WTC11 (cell line): ENCODE measurements around the gene FHIT. TPM values are rescaled to one million over a fixed set of nuclear protein-coding genes. Genes with fewer than 3 reads are reported as not detected.

Experiments used
- ATAC-seq: fragments of 200-7000 bp; cut with Tn5 transposase; 2 replicates; pipeline ENCODE4 v1.10.0; 2021; ENCODE audit warnings: mild to moderate bottlenecking, moderate library complexity
- CTCF ChIA-PET: fragments of 300-600 bp; sonication (Branson Sonifier 250); formaldehyde crosslinking; loops from one replicate; lab custom pipeline; 2021; ENCODE audit warnings: antibody characterized with exemption; lab: Charles Lee
- POLR2A ChIA-PET: fragments of 350-600 bp; sonication (Branson Sonifier 250); formaldehyde crosslinking; loops from one replicate; lab custom pipeline; 2021; ENCODE audit warnings: antibody characterized with exemption; lab: Charles Lee
- DNase-seq: peaks from one replicate; pipeline ENCODE4 v3.0.0; 2021; ENCODE audit warnings: low spot score
- H3K27ac Mint-ChIP-seq: 2 replicates; pipeline ENCODE4 v1.8.0; 2021; ENCODE audit warnings: mixed read lengths
- H3K27me3 Mint-ChIP-seq: 2 replicates; pipeline ENCODE4 v1.8.0; 2021; ENCODE audit warnings: low read depth, mild to moderate bottlenecking, moderate library complexity, mixed read lengths
- H3K36me3 Mint-ChIP-seq: 2 replicates; pipeline ENCODE4 v1.8.0; 2021; ENCODE audit warnings: mixed read lengths
- H3K4me1 Mint-ChIP-seq: 2 replicates; pipeline ENCODE4 v1.8.0; 2022; ENCODE audit warnings: mixed read lengths
- H3K4me3 Mint-ChIP-seq: 2 replicates; pipeline ENCODE4 v1.8.0; 2021; ENCODE audit warnings: mild to moderate bottlenecking, moderate library complexity, mixed read lengths
- H3K9me3 Mint-ChIP-seq: 2 replicates; pipeline ENCODE4 v1.8.0; 2021; ENCODE audit warnings: mixed read lengths
- ELF4 ChIP-seq: sonication (generic); formaldehyde crosslinking; IDR thresholded peaks from 2 replicates; pipeline ENCODE4 v1.8.1; 2022; ENCODE audit warnings: low read depth, mild to moderate bottlenecking, moderate library complexity, missing genetic modification reagents
- ETV6 ChIP-seq: sonication (generic); formaldehyde crosslinking; IDR thresholded peaks from 2 replicates; pipeline ENCODE4 v1.8.1; 2022; ENCODE audit warnings: mild to moderate bottlenecking, missing genetic modification reagents
- GRHL2 ChIP-seq: fragments of 250-450 bp; sonication (Bioruptor Pico); IDR thresholded peaks from 2 replicates; pipeline ENCODE4 v1.8.0; 2022; ENCODE audit warnings: mild to moderate bottlenecking, moderate library complexity; ENCODE audit not compliant: insufficient replicate concordance, severe bottlenecking
- JUN ChIP-seq: sonication (generic); formaldehyde crosslinking; IDR thresholded peaks from 2 replicates; pipeline ENCODE4 v1.8.0; 2023; ENCODE audit warnings: mild to moderate bottlenecking, missing genetic modification reagents
- NFYB ChIP-seq: sonication (generic); formaldehyde crosslinking; conservative IDR thresholded peaks from 2 replicates; pipeline ENCODE4 v1.8.0; 2022; ENCODE audit warnings: low read depth, missing genetic modification reagents
- NR2C2 ChIP-seq: sonication (generic); formaldehyde crosslinking; IDR thresholded peaks from 2 replicates; pipeline ENCODE4 v1.8.0; 2022; ENCODE audit warnings: mild to moderate bottlenecking, missing genetic modification reagents
- SMAD3 ChIP-seq: sonication (generic); formaldehyde crosslinking; IDR thresholded peaks from 2 replicates; pipeline ENCODE4 v1.8.0; 2022; ENCODE audit warnings: missing genetic modification reagents, mild to moderate bottlenecking, borderline replicate concordance
- SMAD4 ChIP-seq: sonication (generic); formaldehyde crosslinking; IDR thresholded peaks from 2 replicates; pipeline ENCODE4 v1.8.0; 2022; ENCODE audit warnings: mild to moderate bottlenecking, missing genetic modification reagents
- ZNF121 ChIP-seq: sonication (generic); formaldehyde crosslinking; IDR thresholded peaks from 2 replicates; pipeline ENCODE4 v1.8.0; 2023; ENCODE audit warnings: missing genetic modification reagents
- total RNA-seq: library from RNA; stranded (reverse); gene quantifications from 3 replicates; pipeline ENCODE4 v1.2.3, GENCODE V29; 2021
- TF ChIP-seq, protein P1 (sequence below): fragments of 250-450 bp; sonication (Bioruptor Pico); IDR thresholded peaks from 2 replicates; pipeline ENCODE4 v1.8.0; 2021; ENCODE audit warnings: mild to moderate bottlenecking
- TF ChIP-seq, protein P2 (sequence below): sonication (generic); formaldehyde crosslinking; IDR thresholded peaks from 2 replicates; pipeline ENCODE4 v1.8.0; 2022; ENCODE audit warnings: missing genetic modification reagents
- TF ChIP-seq, protein P3 (sequence below): fragments of 200-600 bp; IDR thresholded peaks from 2 replicates; pipeline ENCODE4 v1.8.0; 2022; ENCODE audit warnings: antibody characterized with exemption
- TF ChIP-seq, protein P4 (sequence below): sonication (generic); formaldehyde crosslinking; IDR thresholded peaks from 2 replicates; pipeline ENCODE4 v1.8.0; 2022; ENCODE audit warnings: mild to moderate bottlenecking, missing genetic modification reagents
- TF ChIP-seq, protein P5 (sequence below): fragments of 250-450 bp; sonication (Bioruptor Pico); conservative IDR thresholded peaks from 2 replicates; pipeline ENCODE4 v1.9.0; 2021; ENCODE audit warnings: mild to moderate bottlenecking
- TF ChIP-seq, protein P6 (sequence below): sonication (generic); formaldehyde crosslinking; IDR thresholded peaks from 2 replicates; pipeline ENCODE4 v1.8.1; 2022; ENCODE audit warnings: low read depth, mild to moderate bottlenecking, moderate library complexity, missing genetic modification reagents, borderline replicate concordance
- TF ChIP-seq, protein P7 (sequence below): sonication (generic); formaldehyde crosslinking; IDR thresholded peaks from 2 replicates; pipeline ENCODE4 v1.8.1; 2023; ENCODE audit warnings: mild to moderate bottlenecking, moderate library complexity, missing genetic modification reagents

The FHIT gene
- total RNA-seq, 1 experiment from 2014 or later = 2.6 TPM

DNA sequence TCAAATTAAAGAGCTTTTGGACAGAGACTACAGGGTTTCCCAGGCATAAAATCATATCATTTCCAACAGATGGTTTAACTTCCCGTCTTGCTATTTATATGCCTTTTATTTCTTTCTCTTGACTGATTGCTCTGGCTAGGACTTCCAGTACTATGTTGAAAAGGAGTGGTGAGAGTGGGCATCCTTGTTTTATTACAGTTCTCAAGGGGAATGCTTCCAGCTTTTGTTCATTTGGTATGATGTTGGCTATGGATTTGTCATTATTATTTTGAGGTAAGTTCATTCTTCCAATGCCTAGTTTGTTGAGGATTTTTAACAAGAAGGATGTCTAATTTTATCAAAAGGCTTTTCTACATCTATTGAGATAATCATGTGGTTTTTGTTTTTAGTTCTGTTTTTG lies 1304.9 kb downstream of the FHIT start:
- peaks cover 11% of the 10 kb centered on the region for H3K9me3 Mint-ChIP-seq
- H3K27me3 Mint-ChIP-seq = no peaks in the 10 kb centered on the region; the same call in 1 of the 2 replicates
- no peak for TF ChIP-seq ZNF121 (CRISPR knock-in tag)
- TF ChIP-seq GRHL2 (CRISPR knock-in tag) = no peak
- TF ChIP-seq, protein P1, sequence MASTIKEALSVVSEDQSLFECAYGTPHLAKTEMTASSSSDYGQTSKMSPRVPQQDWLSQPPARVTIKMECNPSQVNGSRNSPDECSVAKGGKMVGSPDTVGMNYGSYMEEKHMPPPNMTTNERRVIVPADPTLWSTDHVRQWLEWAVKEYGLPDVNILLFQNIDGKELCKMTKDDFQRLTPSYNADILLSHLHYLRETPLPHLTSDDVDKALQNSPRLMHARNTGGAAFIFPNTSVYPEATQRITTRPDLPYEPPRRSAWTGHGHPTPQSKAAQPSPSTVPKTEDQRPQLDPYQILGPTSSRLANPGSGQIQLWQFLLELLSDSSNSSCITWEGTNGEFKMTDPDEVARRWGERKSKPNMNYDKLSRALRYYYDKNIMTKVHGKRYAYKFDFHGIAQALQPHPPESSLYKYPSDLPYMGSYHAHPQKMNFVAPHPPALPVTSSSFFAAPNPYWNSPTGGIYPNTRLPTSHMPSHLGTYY (CRISPR knock-in tag) = no peak
- TF ChIP-seq SMAD3 = no peak
- TF ChIP-seq, protein P2, sequence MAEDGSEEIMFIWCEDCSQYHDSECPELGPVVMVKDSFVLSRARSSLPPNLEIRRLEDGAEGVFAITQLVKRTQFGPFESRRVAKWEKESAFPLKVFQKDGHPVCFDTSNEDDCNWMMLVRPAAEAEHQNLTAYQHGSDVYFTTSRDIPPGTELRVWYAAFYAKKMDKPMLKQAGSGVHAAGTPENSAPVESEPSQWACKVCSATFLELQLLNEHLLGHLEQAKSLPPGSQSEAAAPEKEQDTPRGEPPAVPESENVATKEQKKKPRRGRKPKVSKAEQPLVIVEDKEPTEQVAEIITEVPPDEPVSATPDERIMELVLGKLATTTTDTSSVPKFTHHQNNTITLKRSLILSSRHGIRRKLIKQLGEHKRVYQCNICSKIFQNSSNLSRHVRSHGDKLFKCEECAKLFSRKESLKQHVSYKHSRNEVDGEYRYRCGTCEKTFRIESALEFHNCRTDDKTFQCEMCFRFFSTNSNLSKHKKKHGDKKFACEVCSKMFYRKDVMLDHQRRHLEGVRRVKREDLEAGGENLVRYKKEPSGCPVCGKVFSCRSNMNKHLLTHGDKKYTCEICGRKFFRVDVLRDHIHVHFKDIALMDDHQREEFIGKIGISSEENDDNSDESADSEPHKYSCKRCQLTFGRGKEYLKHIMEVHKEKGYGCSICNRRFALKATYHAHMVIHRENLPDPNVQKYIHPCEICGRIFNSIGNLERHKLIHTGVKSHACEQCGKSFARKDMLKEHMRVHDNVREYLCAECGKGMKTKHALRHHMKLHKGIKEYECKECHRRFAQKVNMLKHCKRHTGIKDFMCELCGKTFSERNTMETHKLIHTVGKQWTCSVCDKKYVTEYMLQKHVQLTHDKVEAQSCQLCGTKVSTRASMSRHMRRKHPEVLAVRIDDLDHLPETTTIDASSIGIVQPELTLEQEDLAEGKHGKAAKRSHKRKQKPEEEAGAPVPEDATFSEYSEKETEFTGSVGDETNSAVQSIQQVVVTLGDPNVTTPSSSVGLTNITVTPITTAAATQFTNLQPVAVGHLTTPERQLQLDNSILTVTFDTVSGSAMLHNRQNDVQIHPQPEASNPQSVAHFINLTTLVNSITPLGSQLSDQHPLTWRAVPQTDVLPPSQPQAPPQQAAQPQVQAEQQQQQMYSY (CRISPR knock-in tag) = no peak
- TF ChIP-seq, protein P3, sequence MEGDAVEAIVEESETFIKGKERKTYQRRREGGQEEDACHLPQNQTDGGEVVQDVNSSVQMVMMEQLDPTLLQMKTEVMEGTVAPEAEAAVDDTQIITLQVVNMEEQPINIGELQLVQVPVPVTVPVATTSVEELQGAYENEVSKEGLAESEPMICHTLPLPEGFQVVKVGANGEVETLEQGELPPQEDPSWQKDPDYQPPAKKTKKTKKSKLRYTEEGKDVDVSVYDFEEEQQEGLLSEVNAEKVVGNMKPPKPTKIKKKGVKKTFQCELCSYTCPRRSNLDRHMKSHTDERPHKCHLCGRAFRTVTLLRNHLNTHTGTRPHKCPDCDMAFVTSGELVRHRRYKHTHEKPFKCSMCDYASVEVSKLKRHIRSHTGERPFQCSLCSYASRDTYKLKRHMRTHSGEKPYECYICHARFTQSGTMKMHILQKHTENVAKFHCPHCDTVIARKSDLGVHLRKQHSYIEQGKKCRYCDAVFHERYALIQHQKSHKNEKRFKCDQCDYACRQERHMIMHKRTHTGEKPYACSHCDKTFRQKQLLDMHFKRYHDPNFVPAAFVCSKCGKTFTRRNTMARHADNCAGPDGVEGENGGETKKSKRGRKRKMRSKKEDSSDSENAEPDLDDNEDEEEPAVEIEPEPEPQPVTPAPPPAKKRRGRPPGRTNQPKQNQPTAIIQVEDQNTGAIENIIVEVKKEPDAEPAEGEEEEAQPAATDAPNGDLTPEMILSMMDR = no peak
- TF ChIP-seq, protein P4, sequence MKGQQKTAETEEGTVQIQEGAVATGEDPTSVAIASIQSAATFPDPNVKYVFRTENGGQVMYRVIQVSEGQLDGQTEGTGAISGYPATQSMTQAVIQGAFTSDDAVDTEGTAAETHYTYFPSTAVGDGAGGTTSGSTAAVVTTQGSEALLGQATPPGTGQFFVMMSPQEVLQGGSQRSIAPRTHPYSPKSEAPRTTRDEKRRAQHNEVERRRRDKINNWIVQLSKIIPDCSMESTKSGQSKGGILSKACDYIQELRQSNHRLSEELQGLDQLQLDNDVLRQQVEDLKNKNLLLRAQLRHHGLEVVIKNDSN (CRISPR knock-in tag) = no peak
- TF ChIP-seq, protein P5, sequence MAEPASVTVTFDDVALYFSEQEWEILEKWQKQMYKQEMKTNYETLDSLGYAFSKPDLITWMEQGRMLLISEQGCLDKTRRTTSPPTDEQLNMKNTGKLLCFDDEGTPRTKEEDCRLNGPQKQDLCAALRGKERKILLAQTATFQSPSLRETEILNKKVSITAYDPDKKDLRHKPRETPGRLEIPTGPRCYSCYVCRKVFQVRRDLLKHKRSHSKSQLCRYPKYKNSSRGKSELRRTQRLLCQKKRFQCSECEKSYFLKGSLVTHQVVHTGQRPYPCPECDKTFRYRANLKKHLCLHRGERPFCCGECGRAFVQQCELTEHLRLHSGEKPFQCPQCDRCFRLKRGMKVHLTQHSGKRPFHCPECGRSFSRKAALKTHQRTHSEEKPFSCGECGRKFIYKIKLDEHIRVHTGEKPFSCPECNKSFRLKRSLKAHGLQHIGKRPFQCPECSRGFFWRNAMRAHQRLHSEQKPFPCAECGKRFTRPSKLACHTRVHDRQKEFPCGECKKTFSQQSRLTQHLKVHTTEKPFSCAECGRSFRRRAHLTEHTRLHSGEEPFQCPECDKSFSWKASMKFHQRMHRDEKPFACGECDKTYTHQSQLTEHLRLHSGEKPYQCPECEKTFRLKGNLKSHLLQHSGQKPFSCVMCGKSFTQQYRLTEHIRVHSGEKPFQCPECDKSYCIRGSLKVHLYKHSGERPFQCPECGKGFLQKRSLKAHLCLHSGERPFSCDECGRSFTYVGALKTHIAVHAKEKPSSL (CRISPR knock-in tag) = no peak
- H3K4me1 Mint-ChIP-seq = peaks cover 4% of the 10 kb centered on the region; the same call in 1 of the 2 replicates
- ChIA-PET CTCF (no interaction called here), POLR2A (no interaction called here)
- ATAC-seq (no peak), DNase-seq (no peak)
- H3K4me3 Mint-ChIP-seq = no peak overlapping the region
- 0 out of 2 replicates have a peak, but pooled peaks cover 5% of the 10 kb centered on the region for H3K36me3 Mint-ChIP-seq
- no peak overlapping the region for H3K27ac Mint-ChIP-seq

DNA sequence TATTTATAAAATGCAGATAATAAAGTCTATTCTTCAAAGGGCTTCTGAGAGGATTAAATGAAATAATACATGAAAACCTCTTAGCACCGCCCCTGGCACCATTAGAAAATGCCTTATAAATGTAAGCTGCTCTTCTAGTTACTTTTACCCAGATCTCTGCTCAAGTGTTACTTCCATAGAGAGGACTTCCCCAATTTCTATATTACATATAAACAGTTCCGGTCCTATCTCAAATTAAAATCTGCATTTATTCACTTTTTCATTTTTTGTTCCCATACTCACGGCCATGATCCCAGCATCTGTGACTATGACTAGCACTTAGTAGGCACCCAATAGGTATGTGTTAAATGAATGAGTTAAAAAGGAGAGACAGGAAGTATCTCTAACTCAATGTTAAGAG lies 1310.5 kb downstream of the FHIT start:
- ATAC-seq (no peak), DNase-seq (no peak)
- Mint-ChIP-seq H3K4me3 (no peak overlapping the region), H3K27ac (no peak overlapping the region), H3K4me1 (peaks cover 4% of the 10 kb centered on the region; the same call in 1 of the 2 replicates), H3K27me3 (no peaks in the 10 kb centered on the region), H3K36me3 (0 out of 2 replicates have a peak, but pooled peaks cover 5% of the 10 kb centered on the region), H3K9me3 (peaks cover 11% of the 10 kb centered on the region)
- TF ChIP-seq, protein P6, sequence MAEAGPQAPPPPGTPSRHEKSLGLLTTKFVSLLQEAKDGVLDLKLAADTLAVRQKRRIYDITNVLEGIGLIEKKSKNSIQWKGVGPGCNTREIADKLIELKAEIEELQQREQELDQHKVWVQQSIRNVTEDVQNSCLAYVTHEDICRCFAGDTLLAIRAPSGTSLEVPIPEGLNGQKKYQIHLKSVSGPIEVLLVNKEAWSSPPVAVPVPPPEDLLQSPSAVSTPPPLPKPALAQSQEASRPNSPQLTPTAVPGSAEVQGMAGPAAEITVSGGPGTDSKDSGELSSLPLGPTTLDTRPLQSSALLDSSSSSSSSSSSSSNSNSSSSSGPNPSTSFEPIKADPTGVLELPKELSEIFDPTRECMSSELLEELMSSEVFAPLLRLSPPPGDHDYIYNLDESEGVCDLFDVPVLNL (CRISPR knock-in tag) = no peak
- TF ChIP-seq ZNF121 (CRISPR knock-in tag) (no peak), ETV6 (CRISPR knock-in tag) (no peak), SMAD4 (CRISPR knock-in tag) (no peak), JUN (CRISPR knock-in tag) (no peak), ELF4 (CRISPR knock-in tag) (no peak), NFYB (CRISPR knock-in tag) (no peak), NR2C2 (no peak)
- TF ChIP-seq, protein P7, sequence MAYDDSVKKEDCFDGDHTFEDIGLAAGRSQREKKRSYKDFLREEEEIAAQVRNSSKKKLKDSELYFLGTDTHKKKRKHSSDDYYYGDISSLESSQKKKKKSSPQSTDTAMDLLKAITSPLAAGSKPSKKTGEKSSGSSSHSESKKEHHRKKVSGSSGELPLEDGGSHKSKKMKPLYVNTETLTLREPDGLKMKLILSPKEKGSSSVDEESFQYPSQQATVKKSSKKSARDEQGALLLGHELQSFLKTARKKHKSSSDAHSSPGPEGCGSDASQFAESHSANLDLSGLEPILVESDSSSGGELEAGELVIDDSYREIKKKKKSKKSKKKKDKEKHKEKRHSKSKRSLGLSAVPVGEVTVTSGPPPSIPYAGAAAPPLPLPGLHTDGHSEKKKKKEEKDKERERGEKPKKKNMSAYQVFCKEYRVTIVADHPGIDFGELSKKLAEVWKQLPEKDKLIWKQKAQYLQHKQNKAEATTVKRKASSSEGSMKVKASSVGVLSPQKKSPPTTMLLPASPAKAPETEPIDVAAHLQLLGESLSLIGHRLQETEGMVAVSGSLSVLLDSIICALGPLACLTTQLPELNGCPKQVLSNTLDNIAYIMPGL (CRISPR knock-in tag) = no peak
- POLR2A ChIA-PET = no interaction called here
- CTCF ChIA-PET = no interaction called here
